Measurements from ENCODE around the gene PGM3.

The PGM3 gene

DNA sequence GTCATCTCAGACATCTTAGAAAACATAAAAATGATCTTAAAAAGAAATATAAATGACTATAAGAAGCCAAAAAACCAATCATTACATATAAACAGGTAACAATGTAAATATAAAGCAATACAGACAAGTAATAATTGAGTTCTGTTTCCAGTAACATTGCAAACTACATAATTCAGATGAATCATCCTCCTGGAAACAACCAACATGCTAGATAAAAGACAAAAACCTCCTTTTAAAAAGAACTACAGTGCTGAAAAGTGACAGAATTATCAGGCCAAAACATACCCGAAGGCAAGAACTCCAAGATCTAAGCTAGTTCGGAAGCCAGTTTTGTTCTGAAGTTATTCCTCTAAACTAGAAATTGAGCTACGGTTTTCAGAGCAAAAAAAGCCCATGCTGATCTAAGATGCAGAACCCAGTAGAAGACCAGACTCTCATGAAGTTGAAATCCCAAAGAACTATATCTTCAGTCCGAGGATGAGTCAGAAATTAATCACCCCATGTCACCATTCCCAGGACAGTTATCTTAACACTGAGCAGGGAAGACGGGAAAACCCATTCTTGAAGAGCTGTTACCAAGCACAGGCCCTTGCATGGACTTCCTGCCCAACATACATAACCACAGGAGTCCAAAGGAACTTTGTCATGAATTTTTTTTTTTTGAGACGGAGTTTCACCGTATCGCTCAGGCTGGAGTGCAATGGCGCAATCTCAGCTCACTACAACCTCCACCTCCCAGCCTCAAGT lies 9.8 kb downstream of the PGM3 start:
- no peak for DNase-seq

GRCh38 chr6:83182114-83182513 lies 11.0 kb downstream of the PGM3 start:
- DNase-seq = no peak

DNA sequence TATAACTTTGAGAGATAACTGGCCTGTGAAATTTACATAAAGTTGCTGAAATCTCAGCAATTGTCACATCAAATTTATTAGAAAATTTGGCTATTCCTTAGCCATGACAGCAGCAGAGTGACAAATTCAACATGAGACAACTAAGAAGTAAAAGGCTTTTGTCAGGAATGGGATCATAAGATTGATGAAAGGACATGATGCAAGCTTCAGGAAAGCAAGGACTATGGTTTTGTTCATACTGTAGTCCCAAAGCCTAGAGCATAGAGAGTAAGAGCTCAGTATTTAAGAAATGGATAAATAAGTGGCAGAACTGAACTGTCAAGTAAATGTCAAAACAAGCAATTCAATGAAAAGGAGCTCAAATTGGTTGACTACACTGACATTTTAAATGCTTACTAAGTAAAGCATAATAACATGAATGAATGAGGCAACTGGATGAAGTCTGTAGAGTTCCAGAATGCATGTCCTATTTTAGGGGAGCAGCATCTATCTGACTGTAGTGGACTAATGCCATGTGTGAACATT lies 12.6 kb downstream of the PGM3 start:
- DNase-seq = no peak

- DNase-seq = no peak
Observed at GRCh38 chr6:83176246-83176645, 16.8 kb downstream of the PGM3 start.

DNA sequence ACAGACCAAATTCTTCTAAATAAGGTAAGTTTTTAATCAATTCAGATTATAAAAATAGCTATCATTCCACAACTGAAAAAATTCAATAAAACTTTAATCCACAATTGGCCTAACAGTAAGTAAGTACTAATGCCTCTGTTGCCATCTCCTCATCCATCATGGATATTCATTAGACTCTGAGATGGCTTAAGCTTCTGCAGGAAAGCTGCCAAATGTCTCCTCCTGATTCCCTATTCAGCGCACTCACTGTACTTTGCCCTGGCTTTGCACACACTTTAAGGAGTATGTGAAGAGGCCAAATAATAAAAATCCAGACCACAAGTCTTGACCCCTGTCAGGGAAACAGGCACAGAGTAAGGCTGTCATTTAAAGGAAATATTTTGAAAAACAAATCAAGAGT lies 23.6 kb downstream of the PGM3 start:
- no peak for DNase-seq

- DNase-seq = no peak
Observed at GRCh38 chr6:83169106-83169505, 24.0 kb downstream of the PGM3 start.

DNA sequence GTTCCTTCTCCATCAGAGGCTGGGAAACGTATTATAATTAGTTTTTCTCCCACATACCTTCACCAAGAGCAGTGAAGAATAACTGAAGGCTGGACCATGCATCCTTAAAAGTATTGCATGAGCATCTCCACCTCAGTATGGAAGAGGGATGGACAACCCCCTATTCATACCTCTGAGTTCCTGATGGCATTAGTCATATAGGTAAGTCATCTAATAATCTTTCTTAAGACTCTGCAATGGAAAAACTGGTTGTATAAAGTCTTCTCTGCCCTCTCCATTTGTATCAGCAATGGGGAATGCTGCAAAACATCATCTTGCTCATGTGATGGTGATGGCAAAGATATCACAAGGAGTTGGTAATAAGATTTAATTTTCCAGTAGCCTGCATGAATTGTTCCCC lies 24.5 kb downstream of the PGM3 start:
- DNase-seq = no peak

GRCh38 chr6:83167726-83168278 lies 25.3 kb downstream of the PGM3 start:
- no peak for DNase-seq

DNA sequence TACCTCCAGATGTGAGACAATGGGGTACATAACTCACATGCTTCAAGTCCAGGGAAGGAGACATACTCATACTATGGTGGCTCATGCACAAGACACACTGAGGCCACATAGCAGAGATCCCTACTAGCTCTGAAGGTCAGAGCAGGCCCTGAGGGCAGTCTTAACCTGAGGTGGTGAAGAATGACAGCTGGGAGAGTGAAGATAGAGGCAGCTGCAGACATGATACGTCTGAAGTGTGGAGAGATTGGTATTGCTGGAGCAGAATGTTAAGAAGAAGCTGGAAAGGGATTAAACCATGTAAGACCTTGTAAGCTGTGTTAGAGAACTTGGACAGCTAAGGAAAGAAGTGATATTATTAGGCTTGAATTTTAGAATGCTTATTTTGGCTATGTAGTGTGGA lies 32.9 kb downstream of the PGM3 start:
- DNase-seq = no peak

DNA sequence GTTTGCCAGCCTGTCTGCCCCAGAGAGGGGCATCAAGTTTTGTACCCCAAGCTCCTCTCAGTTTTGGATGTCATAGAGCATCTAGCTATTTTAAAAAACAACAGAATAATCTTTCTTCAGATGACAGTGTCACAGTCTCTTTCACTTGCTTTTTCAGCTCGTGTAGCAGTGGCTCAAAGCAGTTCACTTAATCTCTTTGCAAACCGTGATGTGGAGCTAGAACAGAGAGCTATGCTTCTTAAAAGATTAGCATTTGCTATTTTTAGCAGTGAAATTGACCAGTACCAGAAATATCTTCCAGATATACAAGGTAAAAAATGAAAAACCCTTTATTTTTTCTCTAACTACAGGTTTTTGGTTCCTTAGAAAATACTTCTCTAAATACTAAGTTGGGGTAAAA lies 37.3 kb downstream of the PGM3 start:
- DNase-seq = no peak

DNA sequence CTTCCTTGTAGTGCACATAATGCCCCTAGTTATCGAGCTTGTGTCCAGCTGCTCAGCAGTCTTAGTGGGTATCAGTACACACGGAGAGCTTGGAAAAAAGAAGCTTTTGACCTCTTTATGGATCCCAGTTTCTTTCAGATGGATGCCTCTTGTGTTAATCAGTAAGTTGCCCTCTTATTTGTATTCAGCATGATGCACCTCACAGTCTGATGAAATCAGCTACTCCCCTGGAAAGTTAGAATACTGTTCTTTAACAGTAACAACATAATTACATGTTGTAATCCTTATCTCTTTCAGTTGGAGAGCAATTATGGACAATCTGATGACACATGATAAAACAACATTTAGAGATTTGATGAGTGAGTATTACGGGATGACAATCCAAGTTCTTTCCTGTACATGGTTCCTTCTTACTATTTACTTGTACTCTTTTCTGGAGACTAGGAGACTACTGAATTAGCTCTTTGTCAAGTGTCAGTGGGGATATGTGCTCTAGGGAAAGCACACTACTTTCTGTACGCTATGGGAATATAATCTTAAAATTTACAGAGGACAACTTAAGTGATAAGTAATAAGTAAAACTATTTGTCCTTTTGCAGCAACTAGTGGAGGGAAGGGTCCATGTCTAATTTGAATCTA lies 39.1 kb downstream of the PGM3 start:
- no peak for DNase-seq

GRCh38 chr6:83152913-83153312 lies 40.2 kb downstream of the PGM3 start:
- DNase-seq = no peak

GRCh38 chr6:83151114-83151513 lies 42.0 kb downstream of the PGM3 start:
- no peak for DNase-seq

DNA sequence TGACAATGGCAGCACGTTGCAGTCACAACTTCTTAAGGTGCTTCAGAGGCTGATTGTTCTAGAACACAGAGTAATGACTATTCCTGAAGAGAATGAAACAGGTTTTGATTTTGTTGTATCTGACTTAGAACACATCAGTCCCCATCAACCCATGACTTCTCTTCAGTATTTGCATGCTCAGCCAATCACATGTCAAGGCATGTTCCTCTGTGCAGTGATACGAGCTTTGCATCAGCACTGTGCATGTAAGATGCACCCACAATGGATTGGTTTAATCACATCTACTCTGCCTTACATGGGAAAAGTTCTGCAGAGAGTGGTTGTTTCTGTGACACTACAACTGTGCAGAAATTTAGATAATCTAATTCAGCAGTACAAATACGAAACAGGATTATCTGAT lies 54.3 kb downstream of the PGM3 start:
- no peak for DNase-seq

DNA sequence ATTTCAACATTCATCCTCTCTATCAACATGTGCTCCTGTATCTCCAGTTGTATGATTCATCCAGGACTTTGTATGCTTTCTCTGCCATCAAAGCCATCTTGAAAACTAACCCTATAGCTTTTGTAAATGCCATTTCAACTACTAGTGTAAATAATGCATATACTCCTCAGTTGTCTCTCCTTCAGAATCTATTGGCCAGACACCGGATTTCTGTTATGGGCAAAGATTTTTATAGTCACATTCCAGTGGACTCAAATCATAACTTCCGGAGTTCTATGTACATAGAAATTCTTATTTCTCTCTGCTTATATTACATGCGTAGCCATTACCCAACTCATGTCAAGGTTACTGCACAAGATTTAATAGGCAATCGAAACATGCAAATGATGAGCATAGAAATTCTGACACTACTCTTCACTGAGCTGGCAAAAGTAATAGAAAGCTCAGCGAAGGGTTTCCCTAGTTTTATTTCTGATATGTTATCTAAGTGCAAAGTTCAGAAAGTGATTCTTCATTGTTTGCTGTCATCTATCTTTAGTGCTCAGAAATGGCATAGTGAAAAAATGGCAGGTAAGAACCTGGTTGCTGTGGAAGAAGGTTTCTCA lies 54.8 kb downstream of the PGM3 start:
- no peak for DNase-seq

GRCh38 chr6:83132121-83132520 lies 60.9 kb downstream of the PGM3 start:
- DNase-seq = no peak

DNA sequence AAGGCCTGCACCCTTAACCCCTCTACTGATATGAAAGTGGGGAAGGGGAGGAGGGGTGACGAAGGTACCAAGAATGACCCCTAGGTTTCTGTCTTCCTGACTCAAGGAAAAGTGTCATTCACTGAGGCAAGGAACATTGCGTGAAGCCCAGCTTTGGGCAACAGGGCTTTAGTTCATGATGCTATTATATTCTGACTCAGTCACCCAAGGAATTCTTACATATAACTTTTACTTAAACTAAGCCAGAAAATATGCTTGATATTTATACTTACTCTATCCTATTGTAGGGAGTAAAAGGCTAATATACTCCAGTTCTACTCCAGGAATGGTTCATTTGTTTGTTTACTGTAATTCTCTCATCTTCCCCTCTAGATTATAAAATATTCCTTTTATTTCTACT lies 65.1 kb downstream of the PGM3 start:
- DNase-seq = no peak

- no peak for DNase-seq
Observed at GRCh38 chr6:83127258-83127657, 65.8 kb downstream of the PGM3 start.

- no peak for DNase-seq
Observed at GRCh38 chr6:83126807-83127206, 66.3 kb downstream of the PGM3 start.

- no peak for DNase-seq
Observed at GRCh38 chr6:83126223-83126622, 66.8 kb downstream of the PGM3 start.

DNA sequence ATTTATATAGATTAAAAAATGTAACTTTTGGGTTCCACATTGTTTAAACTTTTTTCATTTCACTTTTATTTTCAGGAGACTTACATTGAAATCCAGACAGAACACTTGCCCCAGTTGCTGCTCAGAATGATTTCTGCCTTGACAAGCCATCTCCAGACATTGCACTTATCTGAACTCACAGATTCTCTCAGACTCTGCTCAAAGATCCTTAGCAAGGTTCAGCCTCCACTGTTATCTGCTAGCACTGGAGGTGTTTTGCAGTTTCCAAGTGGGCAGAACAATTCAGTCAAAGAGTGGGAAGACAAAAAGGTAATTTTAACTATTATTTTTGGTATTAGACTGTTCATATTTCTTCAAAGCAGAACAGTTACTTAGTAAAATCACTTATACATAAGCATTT lies 67.6 kb downstream of the PGM3 start:
- no peak for DNase-seq

GRCh38 chr6:83124553-83124952 lies 68.5 kb downstream of the PGM3 start:
- no peak for DNase-seq

DNA sequence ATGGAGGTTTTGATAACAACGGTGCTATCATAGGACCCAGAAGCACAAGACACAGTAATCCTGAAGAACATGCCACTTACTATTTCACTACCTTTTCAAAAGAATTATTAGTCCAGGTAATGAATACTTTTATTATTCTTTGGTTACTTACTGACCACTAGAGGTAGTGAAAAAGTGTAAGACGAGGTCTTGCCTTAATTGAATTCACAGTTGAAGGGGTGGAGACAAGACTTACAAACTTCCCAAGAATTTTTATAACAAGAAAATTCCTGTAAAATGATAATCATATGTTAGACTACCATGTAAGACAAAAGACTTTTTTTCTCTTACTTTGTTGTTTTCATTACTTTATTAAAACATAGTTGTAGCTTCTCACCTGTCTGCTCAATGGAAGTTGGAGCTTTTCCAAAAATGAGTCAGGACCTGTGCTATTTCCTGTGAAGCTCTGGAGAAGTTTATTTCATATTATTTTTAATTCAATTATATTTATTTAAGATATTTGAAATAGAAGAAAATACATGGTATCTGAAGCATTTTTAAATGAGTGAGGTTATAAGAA lies 73.2 kb downstream of the PGM3 start:
- no peak for DNase-seq

DNA sequence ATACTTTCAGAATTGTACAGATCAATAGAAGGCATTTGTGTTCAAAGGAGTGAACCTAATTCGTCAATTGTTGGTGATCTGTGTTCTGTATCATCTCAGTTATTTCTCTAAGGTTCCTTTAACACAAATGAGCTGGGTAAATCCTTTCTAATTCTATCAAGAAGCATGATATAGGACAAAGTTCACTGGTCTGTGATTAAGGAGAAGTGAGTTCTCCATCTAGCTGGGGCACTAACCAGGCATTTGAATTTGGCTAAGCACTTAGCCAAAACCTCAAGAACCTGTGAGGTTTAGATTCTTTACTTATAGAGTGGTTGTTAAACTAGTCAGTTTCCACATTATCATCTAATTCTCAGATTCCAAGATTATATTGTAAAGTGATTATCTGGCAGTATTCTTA lies 75.3 kb downstream of the PGM3 start:
- no peak for DNase-seq

Measured in stimulated activated CD4-positive, alpha-beta T cell treated with anti-CD3 and anti-CD28 coated beads, Interleukin-4, amount 100 ng/mL, for 4 hours (primary cell).